Neural cell (in vitro differentiated cells): ENCODE results near the gene GLRA2.

Experiments
- EP300 ChIP-seq: fragments of 450-650 bp; conservative IDR thresholded peaks from 2 replicates; pipeline ENCODE4 v1.6.1; 2014; ENCODE audit warnings: antibody characterized with exemption, mild to moderate bottlenecking, moderate library complexity; ENCODE audit not compliant: poor library complexity, severe bottlenecking
- EZH2 ChIP-seq: fragments of 200-600, 300-800 bp; shearing (Covaris generic), sonication (generic); IDR thresholded peaks from 2 replicates; pipeline ENCODE4 v1.6.1; 2014; ENCODE audit warnings: antibody characterized with exemption, low read length, borderline replicate concordance, mild to moderate bottlenecking; ENCODE audit not compliant: insufficient read depth, poor library complexity, severe bottlenecking
- MXI1 ChIP-seq: fragments of 450-650 bp; conservative IDR thresholded peaks from 2 replicates; pipeline ENCODE4 v1.6.1; 2014; ENCODE audit warnings: antibody characterized with exemption, mild to moderate bottlenecking; ENCODE audit not compliant: poor library complexity, severe bottlenecking
- POLR2AphosphoS5 ChIP-seq: IDR thresholded peaks from 2 replicates; pipeline ENCODE4 v1.6.1; 2012
- RAD21 ChIP-seq: fragments of 450-650 bp; conservative IDR thresholded peaks from 2 replicates; pipeline ENCODE4 v1.6.1; 2014; ENCODE audit warnings: antibody characterized with exemption, mild to moderate bottlenecking, moderate library complexity
- SMC3 ChIP-seq: fragments of 450-650 bp; conservative IDR thresholded peaks from 2 replicates; pipeline ENCODE4 v1.6.1; 2014; ENCODE audit warnings: antibody characterized with exemption, mild to moderate bottlenecking, moderate library complexity; ENCODE audit not compliant: poor library complexity
- TAF1 ChIP-seq: IDR thresholded peaks from 2 replicates; pipeline ENCODE4 v1.6.1; 2012; ENCODE audit warnings: low read depth
- TF ChIP-seq, protein P1 (sequence below): IDR thresholded peaks from 2 replicates; pipeline ENCODE4 v1.6.1; 2012; ENCODE audit warnings: borderline replicate concordance
- TF ChIP-seq, protein P2 (sequence below): fragments of 450-650 bp; IDR thresholded peaks from 2 replicates; pipeline ENCODE4 v1.5.1; 2014; ENCODE audit warnings: antibody characterized with exemption, mild to moderate bottlenecking, moderate library complexity; ENCODE audit not compliant: poor library complexity, severe bottlenecking

DNA sequence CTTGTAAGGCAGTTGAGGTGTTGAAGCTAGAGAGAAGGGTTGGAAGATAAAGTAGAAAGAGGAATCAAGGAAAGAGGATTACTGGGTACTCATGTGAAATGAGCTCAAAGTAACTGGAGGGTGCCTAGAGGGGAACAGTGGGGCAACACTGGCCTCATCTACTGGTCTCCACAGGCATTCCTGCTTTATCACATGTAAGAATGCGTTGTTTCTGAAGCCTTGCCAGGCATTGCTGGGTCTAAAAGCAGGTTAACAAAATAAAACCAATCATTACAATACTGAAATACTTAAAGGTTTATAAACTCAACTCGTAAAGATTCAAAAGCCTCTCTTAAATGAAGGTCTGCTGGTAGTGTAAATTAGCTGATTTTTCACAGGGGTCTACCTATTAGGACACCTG is 247.6 kb downstream of the GLRA2 start:
- TF ChIP-seq, protein P1, sequence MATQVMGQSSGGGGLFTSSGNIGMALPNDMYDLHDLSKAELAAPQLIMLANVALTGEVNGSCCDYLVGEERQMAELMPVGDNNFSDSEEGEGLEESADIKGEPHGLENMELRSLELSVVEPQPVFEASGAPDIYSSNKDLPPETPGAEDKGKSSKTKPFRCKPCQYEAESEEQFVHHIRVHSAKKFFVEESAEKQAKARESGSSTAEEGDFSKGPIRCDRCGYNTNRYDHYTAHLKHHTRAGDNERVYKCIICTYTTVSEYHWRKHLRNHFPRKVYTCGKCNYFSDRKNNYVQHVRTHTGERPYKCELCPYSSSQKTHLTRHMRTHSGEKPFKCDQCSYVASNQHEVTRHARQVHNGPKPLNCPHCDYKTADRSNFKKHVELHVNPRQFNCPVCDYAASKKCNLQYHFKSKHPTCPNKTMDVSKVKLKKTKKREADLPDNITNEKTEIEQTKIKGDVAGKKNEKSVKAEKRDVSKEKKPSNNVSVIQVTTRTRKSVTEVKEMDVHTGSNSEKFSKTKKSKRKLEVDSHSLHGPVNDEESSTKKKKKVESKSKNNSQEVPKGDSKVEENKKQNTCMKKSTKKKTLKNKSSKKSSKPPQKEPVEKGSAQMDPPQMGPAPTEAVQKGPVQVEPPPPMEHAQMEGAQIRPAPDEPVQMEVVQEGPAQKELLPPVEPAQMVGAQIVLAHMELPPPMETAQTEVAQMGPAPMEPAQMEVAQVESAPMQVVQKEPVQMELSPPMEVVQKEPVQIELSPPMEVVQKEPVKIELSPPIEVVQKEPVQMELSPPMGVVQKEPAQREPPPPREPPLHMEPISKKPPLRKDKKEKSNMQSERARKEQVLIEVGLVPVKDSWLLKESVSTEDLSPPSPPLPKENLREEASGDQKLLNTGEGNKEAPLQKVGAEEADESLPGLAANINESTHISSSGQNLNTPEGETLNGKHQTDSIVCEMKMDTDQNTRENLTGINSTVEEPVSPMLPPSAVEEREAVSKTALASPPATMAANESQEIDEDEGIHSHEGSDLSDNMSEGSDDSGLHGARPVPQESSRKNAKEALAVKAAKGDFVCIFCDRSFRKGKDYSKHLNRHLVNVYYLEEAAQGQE: no peak
- TF ChIP-seq, protein P2, sequence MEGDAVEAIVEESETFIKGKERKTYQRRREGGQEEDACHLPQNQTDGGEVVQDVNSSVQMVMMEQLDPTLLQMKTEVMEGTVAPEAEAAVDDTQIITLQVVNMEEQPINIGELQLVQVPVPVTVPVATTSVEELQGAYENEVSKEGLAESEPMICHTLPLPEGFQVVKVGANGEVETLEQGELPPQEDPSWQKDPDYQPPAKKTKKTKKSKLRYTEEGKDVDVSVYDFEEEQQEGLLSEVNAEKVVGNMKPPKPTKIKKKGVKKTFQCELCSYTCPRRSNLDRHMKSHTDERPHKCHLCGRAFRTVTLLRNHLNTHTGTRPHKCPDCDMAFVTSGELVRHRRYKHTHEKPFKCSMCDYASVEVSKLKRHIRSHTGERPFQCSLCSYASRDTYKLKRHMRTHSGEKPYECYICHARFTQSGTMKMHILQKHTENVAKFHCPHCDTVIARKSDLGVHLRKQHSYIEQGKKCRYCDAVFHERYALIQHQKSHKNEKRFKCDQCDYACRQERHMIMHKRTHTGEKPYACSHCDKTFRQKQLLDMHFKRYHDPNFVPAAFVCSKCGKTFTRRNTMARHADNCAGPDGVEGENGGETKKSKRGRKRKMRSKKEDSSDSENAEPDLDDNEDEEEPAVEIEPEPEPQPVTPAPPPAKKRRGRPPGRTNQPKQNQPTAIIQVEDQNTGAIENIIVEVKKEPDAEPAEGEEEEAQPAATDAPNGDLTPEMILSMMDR: no peak
- TF ChIP-seq EZH2 (no peak), POLR2AphosphoS5 (no peak), EP300 (no peak), MXI1 (no peak), RAD21 (no peak), SMC3 (no peak), TAF1 (no peak)
